H1 (cell line): ENCODE results near the gene AKAP9. TPM values are rescaled to one million over a fixed set of nuclear protein-coding genes. Genes with fewer than 3 reads are reported as not detected.

Experiments
- CTCF ChIA-PET: fragments of 300-600 bp; sonication (Branson Sonifier 250); formaldehyde crosslinking; loops from one replicate; lab custom pipeline; 2021; ENCODE audit not compliant: partially characterized antibody; lab: Charles Lee
- POLR2A ChIA-PET: fragments of 300-600 bp; sonication (Branson Sonifier 250); formaldehyde crosslinking; loops from one replicate; lab custom pipeline; 2021; ENCODE audit warnings: inconsistent platforms; ENCODE audit not compliant: partially characterized antibody; lab: Charles Lee
- DNase-seq, 2 experiments: peaks; one replicate each; pipeline versions ENCODE4 v3.0.0 to v3.0.0-alpha.2; 2010 to 2022; ENCODE audit warnings: low spot score in 2 of 2, low read depth in 1 of 2, mixed read lengths in 1 of 2
- FAIRE-seq: peaks from 2 replicates; lab custom pipeline; 2011; peaks lifted over from hg19 to GRCh38; lab: Jason Lieb, UNC
- H2AFZ ChIP-seq: 2 replicates; pipeline ENCODE4 v1.8.1; 2012; ENCODE audit warnings: low read length, inconsistent platforms
- H2AK5ac ChIP-seq: 2 replicates; pipeline ENCODE4 v1.6.1; 2013; ENCODE audit warnings: low read depth, low read length
- H2BK120ac ChIP-seq: replicated peaks from 2 replicates; pipeline ENCODE3; 2013; ENCODE audit warnings: low read depth, low read length, inconsistent platforms
- H2BK12ac ChIP-seq: 2 replicates; pipeline ENCODE4 v1.6.1; 2013; ENCODE audit warnings: low read depth, low read length
- H2BK15ac ChIP-seq: 2 replicates; pipeline ENCODE4 v1.6.1; 2013; ENCODE audit warnings: low read length
- H2BK20ac ChIP-seq: 2 replicates; pipeline ENCODE4 v1.6.1; 2013; ENCODE audit warnings: low read length
- H2BK5ac ChIP-seq: 2 replicates; pipeline ENCODE4 v1.6.1; 2013; ENCODE audit warnings: low read depth, low read length
- H3K14ac ChIP-seq: 2 replicates; pipeline ENCODE4 v1.6.1; 2013; ENCODE audit warnings: inconsistent platforms; ENCODE audit not compliant: insufficient read length
- H3K18ac ChIP-seq: 2 replicates; pipeline ENCODE4 v1.6.1; 2013; ENCODE audit warnings: low read length; ENCODE audit errors: extremely low read depth
- H3K23ac ChIP-seq: 2 replicates; pipeline ENCODE4 v1.6.1; 2013; ENCODE audit warnings: inconsistent platforms; ENCODE audit not compliant: insufficient read length
- H3K23me2 ChIP-seq: 2 replicates; pipeline ENCODE4 v1.6.1; 2013; ENCODE audit warnings: low read depth, low read length
- H3K27ac ChIP-seq: 2 replicates; pipeline ENCODE4 v1.6.1; 2011; ENCODE audit warnings: low read depth, low read length, inconsistent platforms
- H3K27me3 ChIP-seq, 4 experiments: replicated peaks in 1 of 4; 1 replicate in 1 of 4; 2 replicates in 3 of 4; pipeline versions ENCODE4 v1.6.1 to v1.8.1; 2011 to 2013; ENCODE audit warnings: low read length in 3 of 4, mild to moderate bottlenecking in 3 of 4, inconsistent platforms in 2 of 4, mixed read lengths in 2 of 4, moderate library complexity in 1 of 4; ENCODE audit not compliant: control insufficient read depth in 3 of 4, insufficient read depth in 3 of 4; ENCODE audit errors: extremely low read depth in 1 of 4
- H3K36me3 ChIP-seq, 4 experiments: 2 replicates each; pipeline versions ENCODE4 v1.6.1 to v1.8.1; 2011 to 2013; ENCODE audit warnings: mild to moderate bottlenecking in 4 of 4, low read length in 3 of 4, moderate library complexity in 2 of 4, control low read depth in 1 of 4, inconsistent platforms in 1 of 4; ENCODE audit not compliant: insufficient read depth in 4 of 4, control insufficient read depth in 2 of 4
- H3K4ac ChIP-seq: replicated peaks from 2 replicates; pipeline ENCODE3; 2013; ENCODE audit warnings: low read length, low read depth, mixed read lengths, inconsistent platforms; ENCODE audit not compliant: insufficient read length
- H3K4me1 ChIP-seq, 4 experiments: replicated peaks in 1 of 4; 1 replicate in 1 of 4; 2 replicates in 3 of 4; pipeline versions ENCODE4 v1.6.1 to v1.8.1; 2011 to 2013; ENCODE audit warnings: low read length in 3 of 4, inconsistent platforms in 2 of 4, mixed read lengths in 1 of 4; ENCODE audit not compliant: insufficient read depth in 4 of 4, control insufficient read depth in 3 of 4
- H3K4me2 ChIP-seq, 2 experiments: 2 replicates each; pipeline versions ENCODE4 v1.6.1 to v1.8.1; 2011 to 2013; ENCODE audit warnings: low read depth in 2 of 2, low read length in 2 of 2, control low read depth in 1 of 2, inconsistent platforms in 1 of 2, mild to moderate bottlenecking in 1 of 2; ENCODE audit not compliant: insufficient read depth in 1 of 2
- H3K4me3 ChIP-seq, 4 experiments: fragments of 200-600, 300-600 bp in 1 of 4; sonication (generic), shearing (Covaris generic), sonication (Bioruptor Twin) in 1 of 4; 2 replicates each; pipeline versions ENCODE4 v1.5.1 to v1.8.1; 2011 to 2016; ENCODE audit warnings: low read length in 4 of 4, low read depth in 3 of 4, control low read depth in 2 of 4, inconsistent platforms in 2 of 4, mild to moderate bottlenecking in 2 of 4, mixed read lengths in 1 of 4, moderate library complexity in 1 of 4; ENCODE audit not compliant: insufficient read depth in 2 of 4; ENCODE audit errors: extremely low read depth in 1 of 4
- H3K56ac ChIP-seq: replicated peaks from 2 replicates; pipeline ENCODE3; 2013; ENCODE audit warnings: low read depth, mild to moderate bottlenecking, mixed read lengths, low read length, inconsistent platforms; ENCODE audit not compliant: insufficient read length
- H3K79me1 ChIP-seq: 2 replicates; pipeline ENCODE4 v1.6.1; 2013; ENCODE audit warnings: low read depth, low read length, control low read depth
- H3K79me2 ChIP-seq, 2 experiments: 2 replicates each; pipeline versions ENCODE4 v1.6.1 to v1.8.1; 2012 to 2013; ENCODE audit warnings: low read length in 2 of 2, mild to moderate bottlenecking in 2 of 2, inconsistent platforms in 1 of 2; ENCODE audit not compliant: insufficient read depth in 2 of 2, control insufficient read depth in 1 of 2
- H3K9ac ChIP-seq, 4 experiments: replicated peaks in 1 of 4; 1 replicate in 1 of 4; 2 replicates in 3 of 4; pipeline versions ENCODE4 v1.6.1 to v1.8.1; 2011 to 2013; ENCODE audit warnings: low read depth in 3 of 4, low read length in 3 of 4, control low read depth in 2 of 4, mild to moderate bottlenecking in 2 of 4, moderate library complexity in 2 of 4, inconsistent platforms in 1 of 4; ENCODE audit errors: extremely low read depth in 1 of 4
- H3K9me3 ChIP-seq, 2 experiments: 2 replicates each; pipeline versions ENCODE4 v1.6.1 to v1.8.1; 2012 to 2013; ENCODE audit warnings: mild to moderate bottlenecking in 2 of 2, moderate library complexity in 2 of 2, control low read depth in 1 of 2, inconsistent platforms in 1 of 2, low read depth in 1 of 2, low read length in 1 of 2, mixed read lengths in 1 of 2; ENCODE audit not compliant: insufficient read depth in 2 of 2
- H4K20me1 ChIP-seq, 2 experiments: replicated peaks in 1 of 2; 2 replicates each; pipeline versions ENCODE3 to v1.8.1; 2011 to 2013; ENCODE audit warnings: inconsistent platforms in 2 of 2, low read length in 2 of 2, mild to moderate bottlenecking in 1 of 2; ENCODE audit not compliant: insufficient read depth in 2 of 2, control insufficient read depth in 1 of 2
- H4K5ac ChIP-seq: 2 replicates; pipeline ENCODE4 v1.6.1; 2013; ENCODE audit warnings: low read length, low read depth, mixed read lengths, inconsistent platforms; ENCODE audit not compliant: insufficient read length
- H4K8ac ChIP-seq: 2 replicates; pipeline ENCODE4 v1.8.0; 2013; ENCODE audit warnings: mild to moderate bottlenecking, moderate library complexity, low read length, inconsistent platforms; ENCODE audit not compliant: insufficient read depth; ENCODE audit errors: extremely low read depth
- H4K91ac ChIP-seq: replicated peaks from 2 replicates; pipeline ENCODE3; 2013; ENCODE audit warnings: low read length, mixed read lengths, inconsistent platforms; ENCODE audit not compliant: insufficient read length
- KDM5A ChIP-seq: fragments of 200-600 bp; IDR thresholded peaks from 2 replicates; pipeline ENCODE4 v1.7.1; 2012; ENCODE audit warnings: mild to moderate bottlenecking, low read length, inconsistent platforms, mixed read lengths
- NRF1 ChIP-seq: IDR thresholded peaks from 2 replicates; pipeline ENCODE4 v1.6.1; 2011; ENCODE audit warnings: mild to moderate bottlenecking, low read depth, low read length, improper control_type of control experiment
- WGBS, 2 experiments: shearing (Covaris generic) in 1 of 2; methylation state at CpG; one replicate each; pipeline versions ENCODE4 v1.1.6 to v1.1.7; 2013 to 2015; ENCODE audit warnings: low lambda C conversion rate in 2 of 2, mixed read lengths in 2 of 2, inconsistent platforms in 1 of 2, low coverage in 1 of 2, missing lambda C conversion rate in 1 of 2; ENCODE audit not compliant: insufficient replicate concordance in 2 of 2, insufficient coverage in 1 of 2, insufficient read length in 1 of 2; ENCODE audit errors: extremely low coverage in 1 of 2, missing lambda C conversion rate in 1 of 2; 5-methylcytosine and 5-hydroxymethylcytosine counted together
- polyA plus RNA-seq, 7 experiments: library from polyadenylated mRNA; depleted of rRNA in 3 of 7; stranded (reverse) in 5 of 7; unstranded in 2 of 7; fragments of >200 nt in 5 of 7; fragments of 200-250 nt in 2 of 7; gene quantifications; 1 replicate in 5 of 7; 2 replicates in 1 of 7; 4 replicates in 1 of 7; pipeline versions ENCODE4 v1.2.1 to v1.2.3, GENCODE V29; 2011 to 2013; ENCODE audit warnings: missing spikeins in 2 of 7, mixed read lengths in 2 of 7
- total RNA-seq: library from RNA; stranded (reverse); fragmentation: NEBNext Ultra II Directional; extraction: Animal tissue kit (Norgen Biotek cat#: 25700); gene quantifications from 2 replicates; pipeline ENCODE4 v1.2.1, GENCODE V29; 2021

AKAP9 gene
- total and polyA plus RNA-seq, 2 of the 8 experiments (the other 6 are each of a cell fraction or from before 2014, with no cell fraction given) = 6.2 to 26.3 TPM

DNA sequence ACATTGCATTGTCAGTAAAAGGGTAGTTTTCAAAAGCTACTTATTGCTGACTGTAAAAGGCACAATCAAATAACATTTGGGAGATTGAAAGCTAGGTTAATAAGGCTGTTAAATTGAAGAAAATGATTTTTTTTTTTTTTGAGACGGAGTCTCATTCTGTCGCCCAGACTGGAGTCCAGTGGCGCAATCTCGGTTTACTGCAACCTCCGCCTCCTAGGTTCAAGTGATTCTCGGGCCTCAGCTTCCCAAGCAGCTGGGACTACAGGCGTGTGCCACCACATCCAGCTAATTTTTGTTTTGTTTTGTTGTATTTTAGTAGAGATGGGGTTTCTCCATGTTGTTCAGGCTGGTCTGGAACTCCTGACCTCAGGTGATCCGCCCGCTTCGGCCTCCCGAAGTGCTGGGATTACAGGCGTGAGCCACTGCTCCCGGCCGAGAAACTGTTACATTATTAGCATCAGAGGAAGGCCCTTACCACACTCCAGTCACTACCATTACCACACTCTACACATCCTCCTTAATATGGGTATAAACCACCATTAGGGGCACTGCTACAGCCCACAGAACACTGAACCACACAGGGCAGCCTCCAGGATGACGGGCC is 192.6 kb downstream of the AKAP9 start:
- Histone ChIP-seq H2BK20ac (no peak overlapping the region), H3K4me3 (peak overlapping the region; percentile 74 to 97 (median 89)), H3K27me3 (no peaks in the 10 kb centered on the region), H3K23me2 (no peaks in the 10 kb centered on the region; the same call in 1 of the 2 replicates), H4K8ac (no peak overlapping the region), H3K4me1 (peaks cover 0 to 6% (median 0%) of the 10 kb centered on the region in 4 experiments; a peak in 4 of 7 replicates), H3K23ac (no peak overlapping the region), H2BK15ac (no peak overlapping the region), H3K36me3 (peaks cover 0 to 30% (median 11%) of the 10 kb centered on the region in 4 experiments; a peak in 6 of 8 replicates), H3K4me2 (peak overlapping the region; percentile 73 to 75), H3K4ac (peak overlapping the region; percentile 90), H2BK120ac (no peak overlapping the region), H3K14ac (no peak overlapping the region), H3K9ac (peak overlapping the region in 3 of 4 experiments; percentile 46 to 91 (median 88); a peak in 3 of 7 replicates), H4K91ac (no peak overlapping the region), H3K79me1 (no peaks in the 10 kb centered on the region; the same call in 1 of the 2 replicates), H3K18ac (no peak overlapping the region), H4K20me1 (peaks cover 0 to 7% of the 10 kb centered on the region in 2 experiments), H3K9me3 (no peaks in the 10 kb centered on the region), H2AK5ac (no peak overlapping the region), H2BK5ac (peak overlapping the region; percentile 99; the same call in 1 of the 2 replicates), H3K79me2 (peaks cover 6 to 43% of the 10 kb centered on the region in 2 experiments; a peak in 3 of 4 replicates), H3K27ac (no peak overlapping the region), H2BK12ac (no peak overlapping the region), H2AFZ (no peak overlapping the region), H4K5ac (no peak overlapping the region), H3K56ac (no peak overlapping the region)
- 26% methylated on average over 15 of the region's 15 CpGs; no CpG with 5 or more reads in 1 of the 2 experiments for WGBS, 2 experiments
- CTCF ChIA-PET = interaction anchor here (0.6 to 2.8 kb wide), 17 partner anchors 8 to 333 kb away, joined by 3 to 14 read pairs (median 4); partner anchors contain the start of gene GATAD1
- TF ChIP-seq NRF1 (no peak), KDM5A (no peak)
- DNase-seq = no peak
- no peak for FAIRE-seq
- POLR2A ChIA-PET = interaction anchor here (1.6 to 2.0 kb wide), 4 partner anchors 8 to 314 kb away, joined by 5 to 12 read pairs (median 6); partner anchors contain the start of genes ANKIB1, GATAD1 and KRIT1
